ENCODE data around the gene UQCC5.
A peak's percentile ranks its signal among the peaks of the same experiment; 100 is the strongest.
"Not testable (repeated sequence)": the region's sequence is repeated elsewhere in the genome, so short reads cannot be mapped to it uniquely, and the experiment has no call there.

The UQCC5 gene

GRCh38 chr3:52522651-52523251, 13.7 kb upstream of the UQCC5 start:
- DNase-seq (ENCODE audit: low read depth in 2 of 2): no peak

GRCh38 chr3:52523386-52524257, 12.8 kb upstream of the UQCC5 start:
- no peak for DNase-seq (ENCODE audit: low read depth in 2 of 2)

GRCh38 chr3:52524258-52524751, 12.1 kb upstream of the UQCC5 start:
- DNase-seq (ENCODE audit: low read depth in 2 of 2): no peak

GRCh38 chr3:52524752-52525679, 11.4 kb upstream of the UQCC5 start:
- no peak for DNase-seq (ENCODE audit: low read depth in 2 of 2)

- DNase-seq (ENCODE audit: low read depth in 2 of 2): no peak
Measured at GRCh38 chr3:52525680-52526561, 10.5 kb upstream of the UQCC5 start.

DNA sequence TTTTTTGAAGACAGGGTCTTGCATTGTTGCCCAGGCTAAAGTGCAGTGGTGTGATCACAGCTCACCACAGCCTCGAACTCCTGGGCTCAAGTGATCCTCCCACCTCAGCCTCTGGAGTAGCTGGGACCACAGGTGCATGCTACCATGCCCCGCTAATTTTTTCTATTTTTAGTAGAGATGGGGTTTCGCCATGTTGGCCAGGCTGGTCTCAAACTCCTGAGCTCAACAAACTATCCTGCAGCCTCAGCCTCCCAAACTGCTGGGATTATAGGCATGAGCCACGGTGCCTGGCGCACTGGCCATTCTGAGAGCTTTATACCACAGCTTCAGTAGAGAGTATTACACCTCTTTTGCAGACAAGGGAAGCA, 9.8 kb upstream of the UQCC5 start:
- not testable (repeated sequence) for DNase-seq (ENCODE audit: low read depth in 2 of 2)

DNA sequence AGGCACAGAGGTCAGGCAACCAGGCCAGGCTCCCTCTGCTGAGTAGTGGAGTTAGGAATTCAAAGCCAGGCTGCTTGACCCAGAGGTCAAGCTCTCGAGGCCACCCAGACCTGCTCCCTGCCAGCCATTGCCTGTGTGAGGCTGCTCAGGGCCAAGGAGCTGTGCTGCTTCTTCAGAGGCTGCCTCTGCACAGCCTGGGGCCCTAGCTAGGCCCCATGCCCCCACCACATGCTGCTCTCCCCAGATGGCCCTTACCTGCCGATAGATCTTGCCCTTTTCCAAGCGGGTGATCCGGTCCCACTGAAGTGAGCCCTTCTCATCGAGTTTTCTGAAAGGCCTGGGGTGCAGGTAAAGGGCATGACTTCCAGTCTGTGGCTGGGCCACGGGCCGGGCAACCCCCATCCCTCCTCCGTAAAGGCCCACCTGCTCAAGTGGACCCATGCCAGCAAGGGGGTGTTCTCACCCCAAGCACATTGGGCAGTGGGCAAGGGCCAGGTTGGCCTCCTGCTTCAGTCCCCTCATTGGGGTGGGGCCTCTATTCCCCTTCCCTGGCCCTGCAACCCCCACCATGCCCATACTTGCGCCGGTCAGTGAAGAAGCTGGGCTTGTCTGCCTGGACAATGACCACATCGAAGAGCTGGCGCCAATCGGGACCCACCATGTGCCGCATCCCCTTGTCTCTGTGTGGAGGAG, 9.2 kb upstream of the UQCC5 start:
- no peak for DNase-seq (ENCODE audit: low read depth in 2 of 2)

- no peak for DNase-seq (ENCODE audit: low read depth in 2 of 2)
Measured at GRCh38 chr3:52527732-52528585, 8.4 kb upstream of the UQCC5 start.

DNA sequence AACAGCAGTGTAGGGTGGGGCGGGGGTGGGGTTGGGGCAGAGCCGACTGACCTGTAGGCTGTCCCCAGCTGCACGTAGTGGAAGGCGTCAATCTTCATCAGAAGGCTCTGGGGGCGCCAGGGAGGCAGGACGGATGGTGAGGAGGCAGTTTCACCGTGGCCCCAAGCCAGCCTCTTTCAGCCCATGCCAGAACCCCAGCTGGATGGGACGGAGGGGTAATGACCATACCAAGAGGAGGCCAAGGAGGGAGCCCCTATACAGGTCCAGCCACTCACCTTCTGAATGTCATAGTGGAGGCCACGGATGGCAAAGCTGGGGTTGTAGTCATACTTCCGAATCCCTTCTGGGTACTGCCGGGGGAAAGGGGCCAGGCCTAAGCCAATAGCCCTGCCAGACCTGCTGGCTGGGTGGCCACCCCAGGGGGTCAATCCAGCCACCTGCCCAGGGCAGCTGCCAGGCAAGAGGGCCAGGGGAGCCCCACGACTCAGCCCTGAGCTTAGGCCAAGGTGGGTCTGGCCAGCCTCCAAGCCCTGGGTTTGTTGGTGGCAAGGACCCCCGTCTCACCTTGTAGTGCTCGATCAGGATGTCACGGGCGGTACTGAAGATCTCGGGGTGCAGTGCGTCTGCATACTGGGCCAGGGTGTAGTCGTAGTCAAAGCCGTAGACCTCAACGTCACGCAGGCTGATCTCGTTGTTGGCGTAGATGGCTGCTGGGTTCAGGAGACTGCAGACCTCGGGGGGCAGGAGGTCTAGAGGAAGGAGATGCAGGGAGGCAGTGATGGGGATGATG, 7.6 kb upstream of the UQCC5 start:
- DNase-seq (ENCODE audit: low read depth in 2 of 2): no peak

DNA sequence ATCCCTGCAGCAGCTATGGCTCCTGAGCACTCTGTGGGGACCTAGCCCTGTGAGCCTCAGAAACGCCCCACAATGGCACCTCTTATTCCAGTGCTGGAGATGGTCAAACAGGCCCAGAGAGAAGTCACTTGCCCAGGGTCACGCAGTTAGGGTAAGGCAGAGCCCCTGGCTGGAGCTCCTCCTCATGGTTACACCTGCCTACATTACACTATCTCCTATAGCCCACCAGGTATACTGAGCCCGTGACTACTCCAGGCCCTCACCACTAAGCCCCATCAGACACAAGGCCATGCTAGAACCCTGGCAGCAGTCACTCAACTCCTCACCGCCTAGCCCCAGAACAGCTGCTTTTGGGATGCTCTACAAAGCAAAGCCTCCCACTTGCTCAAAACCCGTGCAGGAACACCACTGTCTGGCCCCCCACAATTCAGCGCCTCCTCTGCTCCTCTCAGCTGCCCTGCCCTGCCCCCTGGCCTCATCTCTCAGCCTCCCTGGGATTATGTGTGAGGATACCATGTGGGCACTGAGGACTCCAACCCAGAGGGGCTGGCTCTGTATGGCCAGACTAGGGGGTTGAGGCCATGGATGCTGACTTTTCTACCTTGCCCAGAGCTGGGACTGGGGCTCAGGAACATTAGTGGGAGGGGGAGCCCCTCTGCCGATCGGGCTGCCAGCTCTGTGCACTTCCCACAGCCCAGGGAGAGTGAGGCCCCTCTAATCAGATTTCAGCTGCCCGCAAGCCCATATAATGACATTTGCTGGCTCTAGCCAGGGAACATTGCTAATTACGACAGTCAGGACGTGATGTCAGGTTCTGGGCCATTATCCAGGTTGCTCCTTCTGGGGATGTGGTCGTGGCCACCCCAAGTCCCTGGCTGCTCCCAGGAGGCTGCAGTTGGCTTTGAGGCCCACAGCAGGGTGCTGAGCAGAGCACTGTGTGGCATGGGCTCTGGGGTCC, 6.8 kb upstream of the UQCC5 start:
- DNase-seq (ENCODE audit: low read depth in 2 of 2): no peak

DNA sequence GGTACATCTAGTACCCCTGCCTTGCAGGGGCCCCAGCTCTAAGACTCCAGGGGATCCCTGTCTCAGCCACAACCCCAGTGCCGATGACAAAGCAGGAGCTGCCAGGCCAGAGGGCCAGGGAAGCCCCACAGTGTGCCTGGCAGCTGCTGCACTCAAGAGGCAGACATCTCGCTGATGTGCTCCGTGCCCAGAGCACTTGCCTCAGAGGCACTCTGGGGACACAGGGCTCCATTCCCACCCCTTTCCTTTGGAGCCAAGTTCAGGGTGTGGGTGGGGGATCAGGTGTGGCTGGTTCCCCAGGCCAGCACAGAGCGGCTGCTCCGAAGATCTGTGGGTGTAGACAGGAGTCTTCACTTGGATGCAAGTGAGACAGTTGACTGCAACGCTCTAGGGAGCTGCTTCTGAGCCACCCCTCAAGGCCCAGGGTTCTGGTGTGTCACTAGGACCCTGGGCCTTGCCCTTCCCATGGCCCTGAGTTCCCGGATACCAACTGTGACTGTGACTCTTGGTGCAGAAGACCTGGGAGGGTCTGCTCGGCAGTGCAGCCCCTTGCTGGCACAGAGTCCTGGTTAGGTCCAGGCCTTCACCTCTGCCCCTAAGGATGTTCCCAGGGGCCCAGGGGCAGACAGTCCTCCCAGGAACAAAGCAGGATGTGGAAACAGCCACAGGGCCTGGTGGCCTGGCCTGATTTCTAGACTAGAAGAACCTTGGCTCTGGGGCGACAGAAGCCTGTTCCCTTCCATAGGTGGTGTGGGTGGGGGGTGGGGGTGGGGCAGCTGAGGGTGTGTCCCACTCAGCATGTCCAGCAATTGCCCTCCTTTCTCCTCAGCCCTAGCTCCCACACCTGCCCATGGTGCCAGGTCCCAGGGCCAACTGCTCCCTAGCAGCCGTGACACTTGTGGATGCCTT, 5.2 kb upstream of the UQCC5 start:
- no peak for DNase-seq (ENCODE audit: low read depth in 2 of 2)

DNA sequence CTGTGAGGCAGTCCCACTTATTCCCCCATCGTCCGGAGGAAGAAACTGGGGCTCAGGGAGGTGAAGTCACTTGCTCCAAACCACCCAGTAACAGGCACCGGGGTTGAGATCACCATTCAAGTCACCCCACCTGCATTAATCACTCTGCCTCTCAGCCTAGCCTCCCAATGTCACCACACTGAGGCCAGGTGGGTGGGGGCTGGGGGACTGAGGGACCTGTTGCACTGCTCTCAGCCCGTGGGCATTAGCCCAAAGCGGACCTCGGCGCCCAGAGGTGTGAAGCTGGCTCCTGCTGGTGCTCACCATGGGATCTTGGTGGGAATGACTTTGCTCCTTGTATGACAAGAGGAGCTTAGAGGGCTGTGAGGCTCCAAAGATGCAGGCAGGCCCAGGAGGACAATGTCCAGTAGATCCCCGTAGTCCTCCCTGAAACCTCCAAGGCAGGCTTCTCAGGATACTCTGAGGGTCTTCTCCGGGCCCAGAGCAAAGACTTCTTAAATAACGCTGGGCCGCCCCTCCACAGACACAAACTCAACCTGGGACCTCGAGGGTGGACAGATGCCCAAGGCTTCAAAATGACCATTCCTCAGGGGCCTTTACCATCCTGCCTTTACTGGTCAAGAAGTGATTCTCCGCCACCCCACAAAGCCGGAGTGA, 4.4 kb upstream of the UQCC5 start:
- no peak for DNase-seq (ENCODE audit: low read depth in 2 of 2)

GRCh38 chr3:52532517-52532837, 3.9 kb upstream of the UQCC5 start:
- DNase-seq (ENCODE audit: low read depth in 2 of 2): no peak

GRCh38 chr3:52532838-52533622, 3.4 kb upstream of the UQCC5 start:
- peak; percentile 17 to 25 for DNase-seq (ENCODE audit: low read depth in 2 of 2)

GRCh38 chr3:52533623-52534280, 2.7 kb upstream of the UQCC5 start, which contains the start of gene NT5DC2:
NT5DC2 (minus strand) TSS chr3:52533857; CDS start chr3:52533737, 120 bp downstream.
- DNase-seq (ENCODE audit: low read depth in 2 of 2): peak; percentile 45 to 68

Measured in stimulated activated CD4-positive, alpha-beta T cell treated with anti-CD3 and anti-CD28 coated beads, Interleukin-1b, Interleukin-23, amount 100 ng/mL, for 4 hours (primary cell).